Right cardiac atrium (tissue), 5 donors: ENCODE results near the gene ZBTB43. TPM values are rescaled to one million over a fixed set of nuclear protein-coding genes. Genes with fewer than 3 reads are reported as not detected.

Experiments
- ATAC-seq, 2 donors: fragments of 200-7000 bp; cut with Tn5 transposase; one replicate each; pipeline versions ENCODE4 v1.8.0 to v1.9.1; 2020; ENCODE audit warnings: moderate library complexity in 2 of 2, mild to moderate bottlenecking in 1 of 2
- DNase-seq, 3 donors: peaks; one replicate each; pipeline ENCODE4 v3.0.0-alpha.2; 2020
- H3K27ac ChIP-seq: one replicate; pipeline ENCODE4 v1.5.1; 2013; ENCODE audit warnings: mild to moderate bottlenecking, low read length, control low read depth, moderate library complexity
- H3K27me3 ChIP-seq: one replicate; pipeline ENCODE4 v1.6.1; 2013; ENCODE audit not compliant: control insufficient read depth, insufficient read depth
- H3K4me1 ChIP-seq: one replicate; pipeline ENCODE4 v1.6.1; 2013; ENCODE audit warnings: low read length; ENCODE audit not compliant: control insufficient read depth, insufficient read depth
- H3K4me3 ChIP-seq: one replicate; pipeline ENCODE4 v1.5.1; 2013; ENCODE audit warnings: low read length, control low read depth
- H3K9me3 ChIP-seq: one replicate; pipeline ENCODE4 v1.6.1; 2013; ENCODE audit warnings: low read length; ENCODE audit not compliant: control insufficient read depth
- WGBS: extraction: QIAGEN DNeasy Blood & Tissue Kit; methylation state at CpG from one replicate; pipeline ENCODE4 v1.1.7; 2013; 5-methylcytosine and 5-hydroxymethylcytosine counted together
- intact Hi-C, 4 donors: fragments of 100-400 bp; cut with DNase I; formaldehyde crosslinking; loops; one replicate each; pipeline versions ENCODE4 v1.11.0 to v1.14.0; 2022 to 2023
- polyA plus RNA-seq: library from polyadenylated mRNA; stranded (reverse); fragments of 200-250 nt; gene quantifications from one replicate; pipeline ENCODE4 v1.2.3, GENCODE V29; 2013
- total RNA-seq, 4 donors: library from RNA; stranded (reverse); fragmentation: NEBNext Ultra II Directional; extraction: Animal tissue kit (Norgen Biotek cat#: 25700); gene quantifications; one replicate each; pipeline ENCODE4 v1.2.1, GENCODE V29; 2021
- donor health status: healthy with polysubstance abuse.
- donor health status: DM: no; HTN: yes; CAD: no.
- donor health status: DM: no; HTN: no; CAD: no.
- donor health status: DM: no; HTN: yes; CAD: no; lungs with severe emphysema.
- donor health status: DM: yes; HTN: yes; CAD: no.

Gene ZBTB43
- total and polyA plus RNA-seq, 5 donors: 7.5 to 23.4 (median 19.4) TPM

- no peaks in the 10 kb centered on the region for H3K27me3 ChIP-seq
- WGBS: 67% methylated on average over 10 of the region's 10 CpGs
- H3K4me1 ChIP-seq: no peaks in the 10 kb centered on the region
- no peak overlapping the region for H3K27ac ChIP-seq
- intact Hi-C loops: no loop called here
- no peak for DNase-seq
- H3K9me3 ChIP-seq: no peaks in the 10 kb centered on the region
- H3K4me3 ChIP-seq: no peak overlapping the region
- ATAC-seq: peak in 1 of 2 donors; percentile 40
Measured at GRCh38 chr9:126842977-126843799, 38.3 kb downstream of the ZBTB43 start.

GRCh38 chr9:126844085-126844484 lies 39.2 kb downstream of the ZBTB43 start:
- Histone ChIP-seq H3K4me1 (no peaks in the 10 kb centered on the region), H3K9me3 (no peaks in the 10 kb centered on the region), H3K4me3 (no peak overlapping the region), H3K27me3 (no peaks in the 10 kb centered on the region), H3K27ac (no peak overlapping the region)
- DNase-seq (no peak), ATAC-seq (peak in 1 of 2 donors; percentile 45)
- WGBS: 37% methylated on average over 5 of the region's 5 CpGs
- intact Hi-C loops: no loop called here

GRCh38 chr9:126847051-126847450 lies 42.2 kb downstream of the ZBTB43 start:
- ATAC-seq (no peak), DNase-seq (no peak)
- 89% methylated on average over 8 of the region's 8 CpGs for WGBS
- Histone ChIP-seq H3K27me3 (no peaks in the 10 kb centered on the region), H3K27ac (no peak overlapping the region), H3K9me3 (no peaks in the 10 kb centered on the region), H3K4me3 (no peak overlapping the region), H3K4me1 (no peaks in the 10 kb centered on the region)
- intact Hi-C loops: no loop called here

GRCh38 chr9:126849591-126850225 lies 44.9 kb downstream of the ZBTB43 start:
- Histone ChIP-seq H3K9me3 (no peaks in the 10 kb centered on the region), H3K27ac (no peak overlapping the region), H3K4me1 (no peaks in the 10 kb centered on the region), H3K4me3 (no peak overlapping the region), H3K27me3 (no peaks in the 10 kb centered on the region)
- ATAC-seq (no peak), DNase-seq (no peak)
- intact Hi-C loops: no loop called here
- 73% methylated on average over 8 of the region's 8 CpGs for WGBS

- WGBS: 69% methylated on average over 6 of the region's 6 CpGs
- Histone ChIP-seq H3K27me3 (no peaks in the 10 kb centered on the region), H3K9me3 (no peaks in the 10 kb centered on the region), H3K4me1 (no peaks in the 10 kb centered on the region), H3K4me3 (no peak overlapping the region), H3K27ac (no peak overlapping the region)
- DNase-seq: no peak
- intact Hi-C loops: no loop called here
- no peak for ATAC-seq
Measured at GRCh38 chr9:126851286-126851880, 46.5 kb downstream of the ZBTB43 start.

GRCh38 chr9:126852086-126852688 lies 47.3 kb downstream of the ZBTB43 start:
- 24% methylated on average over 3 of the region's 3 CpGs for WGBS
- H3K4me3 ChIP-seq: no peak overlapping the region
- ATAC-seq (no peak), DNase-seq (no peak)
- no peaks in the 10 kb centered on the region for H3K27me3 ChIP-seq
- no peaks in the 10 kb centered on the region for H3K4me1 ChIP-seq
- intact Hi-C loops: no loop called here
- no peaks in the 10 kb centered on the region for H3K9me3 ChIP-seq
- H3K27ac ChIP-seq: no peak overlapping the region

- intact Hi-C loops: no loop called here
- H3K27ac ChIP-seq: no peak overlapping the region
- DNase-seq: no peak
- H3K4me3 ChIP-seq: no peak overlapping the region
- H3K4me1 ChIP-seq: no peaks in the 10 kb centered on the region
- WGBS: 84% methylated on average over 5 of the region's 5 CpGs
- no peaks in the 10 kb centered on the region for H3K9me3 ChIP-seq
- H3K27me3 ChIP-seq: no peaks in the 10 kb centered on the region
- no peak for ATAC-seq
Measured at GRCh38 chr9:126853667-126854066, 48.8 kb downstream of the ZBTB43 start.

GRCh38 chr9:126854734-126855133 lies 49.9 kb downstream of the ZBTB43 start:
- Histone ChIP-seq H3K27me3 (no peaks in the 10 kb centered on the region), H3K4me3 (no peak overlapping the region), H3K4me1 (no peaks in the 10 kb centered on the region), H3K9me3 (no peaks in the 10 kb centered on the region), H3K27ac (no peak overlapping the region)
- intact Hi-C loops: no loop called here
- ATAC-seq (no peak), DNase-seq (no peak)
- WGBS: 37% methylated on average over 7 of the region's 7 CpGs

- H3K9me3 ChIP-seq: no peaks in the 10 kb centered on the region
- no peaks in the 10 kb centered on the region for H3K27me3 ChIP-seq
- 75% methylated on average over 6 of the region's 6 CpGs for WGBS
- intact Hi-C loops: no loop called here
- no peaks in the 10 kb centered on the region for H3K4me1 ChIP-seq
- DNase-seq (no peak), ATAC-seq (no peak)
- no peak overlapping the region for H3K27ac ChIP-seq
- no peak overlapping the region for H3K4me3 ChIP-seq
Measured at GRCh38 chr9:126856326-126856877, 51.6 kb downstream of the ZBTB43 start.

- no peaks in the 10 kb centered on the region for H3K9me3 ChIP-seq
- DNase-seq: no peak
- no peak overlapping the region for H3K4me3 ChIP-seq
- intact Hi-C loops: no loop called here
- WGBS: 69% methylated on average over 8 of the region's 8 CpGs
- no peak overlapping the region for H3K27ac ChIP-seq
- peaks cover 3% of the 10 kb centered on the region for H3K4me1 ChIP-seq
- H3K27me3 ChIP-seq: no peaks in the 10 kb centered on the region
- no peak for ATAC-seq
Measured at GRCh38 chr9:126857261-126857960, 52.6 kb downstream of the ZBTB43 start.
